Measurements from ENCODE around the gene KCNT1.

KCNT1 gene

DNA sequence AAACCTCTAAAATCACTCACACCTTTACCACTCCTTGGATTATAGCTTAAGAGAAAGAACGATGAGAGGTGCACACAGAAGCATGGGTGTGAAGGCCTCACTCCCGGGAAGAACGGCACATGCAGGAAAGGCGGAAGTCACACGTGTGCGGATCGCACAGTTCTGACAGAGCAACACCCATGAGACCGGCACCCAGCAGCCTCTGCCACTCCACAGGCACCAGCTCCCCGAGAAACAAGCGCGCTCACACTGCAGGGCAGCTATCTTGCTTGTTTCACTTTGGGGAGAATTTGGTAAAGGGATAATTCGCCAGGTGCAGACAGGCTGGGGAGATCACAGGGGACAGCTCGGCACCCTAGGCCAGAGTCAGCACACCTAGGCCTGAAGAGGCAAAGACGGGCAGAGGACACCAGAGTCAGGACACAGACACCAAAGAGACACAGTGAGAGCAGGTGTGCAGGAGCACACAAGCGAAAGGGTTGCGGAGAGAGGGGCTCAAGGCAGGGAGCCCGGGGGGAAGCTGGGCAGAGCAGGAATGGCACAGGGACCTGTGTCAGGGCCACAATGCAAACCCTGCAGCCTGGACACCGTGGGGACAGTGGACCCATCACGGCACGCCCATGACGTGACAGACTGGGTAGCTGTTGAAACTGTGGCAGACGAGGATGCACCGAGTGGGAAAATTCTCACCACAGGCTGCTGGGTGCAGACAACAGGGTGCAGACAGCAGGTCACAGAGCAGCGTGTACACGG is 123.6 kb downstream of the KCNT1 start:
- no peak for DNase-seq

DNA sequence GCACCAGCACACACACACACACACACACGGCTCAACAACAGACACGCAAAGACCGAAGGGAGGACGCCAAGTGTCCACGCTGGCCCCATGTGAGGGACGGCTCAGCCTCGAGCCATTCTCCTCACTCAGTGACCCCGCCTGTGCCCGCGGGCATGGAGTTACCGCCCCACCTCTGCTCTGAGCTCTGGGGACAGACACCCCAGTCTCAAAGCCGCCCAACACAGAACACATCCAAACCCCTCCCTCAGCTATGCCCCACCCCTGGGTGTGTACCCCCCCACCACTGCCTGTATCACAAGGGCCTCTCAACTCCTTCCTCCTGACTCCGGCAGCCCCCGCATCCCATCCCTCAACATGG is 124.2 kb downstream of the KCNT1 start:
- no peak for DNase-seq

DNA sequence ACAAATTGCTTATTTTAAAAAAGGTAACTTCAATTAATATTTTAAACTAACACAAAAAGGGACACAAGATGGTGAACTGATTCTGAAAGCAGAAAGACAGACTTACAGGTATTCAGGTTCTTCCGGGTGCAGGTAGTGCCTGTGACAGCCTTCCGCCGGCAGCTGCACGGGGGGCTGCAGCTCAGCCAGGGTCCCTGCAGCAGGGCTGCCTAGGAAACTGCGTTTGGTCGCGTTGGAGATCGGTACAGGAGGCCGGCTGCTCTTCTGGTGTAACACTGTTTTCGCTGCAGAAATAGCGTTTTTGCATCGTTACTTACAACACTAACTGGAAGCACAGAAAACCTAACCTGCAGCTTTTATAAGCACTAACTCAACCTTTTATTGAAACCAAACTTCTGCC is 125.3 kb downstream of the KCNT1 start:
- DNase-seq: no peak

DNA sequence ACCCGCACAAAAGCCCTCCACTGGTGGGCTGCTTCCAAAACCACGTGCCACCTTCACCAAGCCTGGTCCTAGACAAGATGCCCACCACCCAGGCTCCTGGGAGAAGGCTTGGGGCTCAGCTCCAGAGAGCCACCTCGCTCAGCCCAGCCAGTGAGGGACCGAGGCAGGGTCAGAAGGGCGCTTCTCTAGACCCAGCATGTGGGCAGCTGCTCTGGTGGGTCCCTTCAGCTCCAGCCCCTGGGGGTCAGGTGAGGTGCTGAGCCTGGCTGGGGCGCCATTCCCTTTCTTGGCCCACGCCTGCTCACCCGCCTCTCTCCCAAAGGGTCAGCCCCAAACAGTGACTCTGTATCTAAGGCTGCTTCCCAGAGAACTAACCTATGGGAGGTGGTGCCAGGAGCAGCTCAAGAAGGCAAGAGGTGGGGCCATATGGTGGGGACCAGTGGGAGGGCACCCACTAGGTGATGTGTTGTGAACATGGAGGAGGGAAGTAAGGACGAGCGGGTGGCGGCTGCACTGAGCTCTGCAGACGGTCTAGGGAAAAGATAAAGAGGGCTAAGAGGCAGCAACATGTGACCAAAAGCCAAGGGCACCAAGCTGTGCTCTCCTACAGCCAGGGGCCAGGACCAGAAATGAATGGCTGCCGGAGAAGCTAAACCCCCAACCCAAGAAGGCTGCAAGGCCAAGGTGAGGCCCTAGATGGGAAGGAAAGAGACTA is 126.0 kb downstream of the KCNT1 start:
- no peak for DNase-seq

DNA sequence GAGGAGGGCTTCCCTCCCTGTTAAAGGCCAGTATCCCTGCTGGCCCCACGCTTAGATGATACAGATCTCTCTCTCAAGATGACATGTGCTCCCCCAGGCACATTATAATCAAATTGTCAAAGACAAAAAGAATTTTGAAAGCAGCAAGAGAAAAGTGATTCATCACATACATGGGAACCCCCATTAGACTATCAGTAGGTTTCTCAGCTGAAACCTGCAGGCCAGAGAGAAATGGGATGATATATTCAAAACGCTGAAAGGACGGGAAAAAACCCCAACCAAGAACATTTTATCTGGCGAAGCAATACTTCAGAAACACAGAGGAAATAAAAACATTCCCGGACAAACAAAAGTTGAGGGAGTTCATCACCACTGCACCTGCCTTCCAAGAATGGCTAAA is 126.7 kb downstream of the KCNT1 start:
- DNase-seq: no peak

DNA sequence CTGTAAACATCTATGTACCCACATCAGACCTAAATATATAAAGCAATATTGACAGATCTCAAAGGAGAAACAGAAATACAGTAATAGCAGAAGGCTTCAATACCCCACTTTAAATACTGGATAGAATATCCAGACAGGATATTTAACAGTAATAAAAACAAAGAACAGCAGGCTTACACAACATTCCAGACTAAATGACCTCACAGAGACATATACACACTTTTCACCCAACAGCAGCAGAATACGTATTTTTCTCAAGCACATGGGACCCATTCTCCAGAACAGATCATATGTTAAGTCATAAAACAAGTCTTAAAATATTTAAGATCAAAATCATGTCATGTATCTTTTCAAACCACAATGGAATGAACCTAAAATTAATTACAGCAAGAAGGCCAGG is 128.5 kb downstream of the KCNT1 start:
- DNase-seq: no peak

DNA sequence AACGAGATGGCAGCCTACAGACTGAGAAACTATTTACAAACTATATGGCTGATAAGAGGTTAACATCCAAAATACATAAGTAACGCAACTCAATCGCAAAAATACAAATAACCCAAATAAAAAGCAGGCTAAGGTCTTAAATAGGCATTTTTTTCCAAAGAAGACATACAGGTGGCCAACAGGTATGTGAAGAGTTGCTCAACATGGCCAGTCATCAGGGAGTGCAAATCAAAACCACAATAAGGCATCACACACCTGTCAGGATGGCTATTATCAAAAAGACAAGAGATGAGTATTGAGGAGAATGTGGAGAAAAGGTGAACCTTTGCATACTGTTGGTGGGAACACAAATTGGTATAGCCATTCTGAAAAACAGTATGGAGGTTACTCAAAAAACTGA is 131.9 kb downstream of the KCNT1 start:
- DNase-seq: no peak

DNA sequence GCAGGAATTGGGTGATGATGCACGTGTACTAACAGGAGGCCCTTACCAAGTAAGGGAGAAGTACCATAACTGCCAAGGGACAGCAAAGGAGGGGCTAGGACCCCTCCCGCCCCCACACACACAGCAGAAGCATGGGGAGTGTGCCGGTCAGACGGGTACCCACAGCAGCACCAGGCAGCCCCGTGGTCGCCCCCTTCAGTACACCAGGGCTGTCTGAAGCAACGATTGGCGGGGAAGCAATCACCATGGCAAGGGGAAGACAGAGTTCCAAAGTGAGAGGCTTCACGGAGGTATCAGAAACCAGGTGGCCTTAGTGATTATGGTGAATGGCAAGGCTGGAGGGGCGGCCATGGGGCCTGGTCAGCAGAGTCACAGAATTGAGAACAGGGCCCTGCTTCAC is 133.1 kb downstream of the KCNT1 start:
- DNase-seq: no peak

DNA sequence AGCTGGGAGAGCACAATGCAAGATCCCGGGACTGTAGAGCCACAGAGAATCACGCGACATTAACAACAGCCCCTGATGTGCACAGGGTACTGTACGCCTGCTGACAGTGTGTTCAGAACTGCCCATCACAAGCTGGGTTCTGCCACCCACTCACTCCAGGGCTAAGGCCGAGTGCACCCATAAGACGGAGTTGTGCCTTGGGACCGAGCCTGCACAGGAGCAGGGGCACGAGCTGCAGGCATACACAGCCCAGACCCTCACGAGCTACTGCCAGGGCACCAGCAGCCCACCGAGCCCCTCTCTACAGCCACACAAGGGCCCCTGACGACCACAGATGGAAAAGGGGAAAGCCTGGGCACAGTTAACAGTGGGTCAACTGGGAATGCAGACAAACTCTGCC is 137.5 kb downstream of the KCNT1 start:
- no peak for DNase-seq

DNA sequence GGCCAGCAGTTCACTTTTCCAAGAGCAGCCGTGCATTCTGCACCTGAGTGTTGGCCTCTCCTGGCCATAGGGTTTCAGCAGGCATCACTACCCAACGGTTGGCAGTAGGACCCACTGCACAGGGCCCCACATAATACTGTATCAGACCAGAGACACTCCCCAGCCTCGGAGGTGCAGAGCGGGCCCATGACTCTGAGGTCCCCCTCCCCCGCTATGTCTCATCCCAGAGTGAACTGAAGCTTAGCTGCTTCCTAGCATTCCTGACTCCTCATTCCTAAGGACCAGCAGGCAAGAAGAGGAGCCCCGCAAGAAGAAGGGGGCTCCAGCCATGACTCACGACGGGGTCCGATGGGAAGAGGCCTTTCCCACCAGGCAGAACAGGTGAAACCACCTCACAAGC is 138.1 kb downstream of the KCNT1 start:
- DNase-seq: no peak

DNA sequence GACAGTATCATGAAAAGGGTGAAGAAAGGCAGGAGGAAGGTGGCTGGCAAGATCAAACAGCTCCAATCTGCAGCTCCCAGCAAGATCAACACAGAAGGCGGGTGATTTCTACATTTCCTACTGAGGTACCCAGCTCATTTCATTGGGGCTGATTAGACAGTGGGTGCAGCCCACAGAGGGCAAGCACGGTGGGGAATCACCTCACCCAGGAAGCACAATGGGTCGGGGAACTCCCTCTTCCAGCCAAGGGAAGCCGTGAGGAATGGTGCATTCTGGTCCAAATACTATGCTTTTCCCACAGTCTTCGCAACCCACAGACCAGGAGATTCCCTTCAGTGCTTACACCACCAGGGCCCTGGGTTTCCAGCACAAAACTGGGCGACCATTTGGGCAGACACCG is 138.6 kb downstream of the KCNT1 start:
- no peak for DNase-seq
